ENCODE measurements around the gene TMEM11.

DNA sequence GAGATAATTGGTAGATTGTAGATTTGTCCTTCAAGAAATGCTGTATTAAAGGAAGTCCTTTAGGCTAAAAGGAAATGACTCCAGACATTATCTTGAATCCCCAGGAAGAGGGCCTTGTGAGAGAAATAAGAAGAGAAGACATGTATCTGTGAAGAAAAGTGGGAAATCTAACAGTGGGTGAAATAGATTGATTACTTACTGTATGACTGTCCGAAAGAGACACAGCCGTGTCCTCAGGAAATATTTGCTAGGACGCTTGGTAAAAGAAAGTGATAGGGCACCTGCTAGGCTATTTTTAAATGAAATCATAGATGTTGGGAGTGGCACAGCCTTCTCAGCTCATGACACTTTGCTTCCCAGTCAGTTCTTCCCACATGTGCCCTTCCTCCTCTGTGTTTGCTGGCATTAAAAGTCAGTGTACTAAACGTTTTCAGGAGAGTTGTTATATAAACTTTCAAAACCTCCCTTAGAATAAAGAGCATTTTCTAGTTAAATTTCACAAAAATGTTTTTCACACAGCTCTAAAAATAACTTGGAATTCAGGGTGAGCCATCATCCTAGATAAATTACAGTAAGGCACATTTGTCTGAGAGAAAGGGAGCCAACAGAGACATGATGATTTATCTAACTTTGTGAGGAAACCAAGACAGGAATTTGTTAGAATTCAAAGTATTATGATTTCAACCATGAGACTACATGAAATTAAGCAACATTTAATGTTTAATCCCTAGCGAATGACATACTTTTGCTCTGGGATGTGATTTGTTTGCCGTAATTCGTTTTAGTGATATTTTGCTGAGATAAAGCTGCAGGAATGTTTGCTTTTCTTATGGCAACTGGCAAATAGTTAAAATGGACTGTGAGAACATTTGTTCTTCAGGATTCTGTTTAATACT, 52.2 kb downstream of the TMEM11 start:
- TF ChIP-seq, protein P1, sequence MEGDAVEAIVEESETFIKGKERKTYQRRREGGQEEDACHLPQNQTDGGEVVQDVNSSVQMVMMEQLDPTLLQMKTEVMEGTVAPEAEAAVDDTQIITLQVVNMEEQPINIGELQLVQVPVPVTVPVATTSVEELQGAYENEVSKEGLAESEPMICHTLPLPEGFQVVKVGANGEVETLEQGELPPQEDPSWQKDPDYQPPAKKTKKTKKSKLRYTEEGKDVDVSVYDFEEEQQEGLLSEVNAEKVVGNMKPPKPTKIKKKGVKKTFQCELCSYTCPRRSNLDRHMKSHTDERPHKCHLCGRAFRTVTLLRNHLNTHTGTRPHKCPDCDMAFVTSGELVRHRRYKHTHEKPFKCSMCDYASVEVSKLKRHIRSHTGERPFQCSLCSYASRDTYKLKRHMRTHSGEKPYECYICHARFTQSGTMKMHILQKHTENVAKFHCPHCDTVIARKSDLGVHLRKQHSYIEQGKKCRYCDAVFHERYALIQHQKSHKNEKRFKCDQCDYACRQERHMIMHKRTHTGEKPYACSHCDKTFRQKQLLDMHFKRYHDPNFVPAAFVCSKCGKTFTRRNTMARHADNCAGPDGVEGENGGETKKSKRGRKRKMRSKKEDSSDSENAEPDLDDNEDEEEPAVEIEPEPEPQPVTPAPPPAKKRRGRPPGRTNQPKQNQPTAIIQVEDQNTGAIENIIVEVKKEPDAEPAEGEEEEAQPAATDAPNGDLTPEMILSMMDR (IDR thresholded peaks at IDR 0.05) = no peak
- no peak for TF ChIP-seq POLR2A (IDR thresholded peaks at IDR 0.05)

Data from Peyer's patch (tissue), 4 donors.